Measurements from ENCODE around the gene DCDC2. TPM values are rescaled to one million over a fixed set of nuclear protein-coding genes. Genes with fewer than 3 reads are reported as not detected.

DCDC2 gene
- total and polyA plus RNA-seq, 4 experiments from 2014 or later = 0.44 to 0.47 TPM; not detected in 2

- no peak overlapping the region for H3K27ac Mint-ChIP-seq
- H3K4me1 ChIP-seq (ENCODE audit: insufficient read depth, low read length) = no peaks in the 10 kb centered on the region
- H3K9me3 ChIP-seq (ENCODE audit: control insufficient read depth in 1 of 2, low read length in 2 of 2) = no peaks in the 10 kb centered on the region
- no peak overlapping the region for H3K4me3 ChIP-seq (ENCODE audit: low read length in 2 of 2)
- no peaks in the 10 kb centered on the region for H3K27me3 ChIP-seq (ENCODE audit: insufficient read depth, low read length)
- no peaks in the 10 kb centered on the region for H3K36me3 Mint-ChIP-seq
- H3K4me3 Mint-ChIP-seq = no peak overlapping the region
- peaks cover 0 to 11% (median 9%) of the 10 kb centered on the region in 8 donors for H3K9me3 Mint-ChIP-seq
- POLR2A ChIA-PET (ENCODE audit: partially characterized antibody) = no interaction called here
- no peak overlapping the region for H3K27ac ChIP-seq (ENCODE audit: low read depth, low read length)
- H3K4me1 Mint-ChIP-seq = peaks cover 2 to 6% (median 2%) of the 10 kb centered on the region in 4 donors
- no peaks in the 10 kb centered on the region for H3K36me3 ChIP-seq (ENCODE audit: insufficient read depth, low read length)
- intact Hi-C loops (cut with micrococcal nuclease) = no loop called here
- CTCF ChIA-PET (ENCODE audit: partially characterized antibody) = no interaction called here
- no peak for DNase-seq
- peaks cover 31 to 41% of the 10 kb centered on the region in 2 donors for H3K27me3 Mint-ChIP-seq
Measured at GRCh38 chr6:24397631-24398030, 39.8 kb upstream of the DCDC2 start.

- H3K9me3 Mint-ChIP-seq = peaks cover 0 to 11% (median 9%) of the 10 kb centered on the region in 8 donors
- no peaks in the 10 kb centered on the region for H3K4me1 ChIP-seq (ENCODE audit: insufficient read depth, low read length)
- H3K4me1 Mint-ChIP-seq = no peaks in the 10 kb centered on the region
- peaks cover 31 to 41% of the 10 kb centered on the region in 2 donors for H3K27me3 Mint-ChIP-seq
- no peak overlapping the region for H3K27ac Mint-ChIP-seq
- H3K27ac ChIP-seq (ENCODE audit: low read depth, low read length) = no peak overlapping the region
- ChIA-PET POLR2A (ENCODE audit: partially characterized antibody) (no interaction called here), CTCF (ENCODE audit: partially characterized antibody) (no interaction called here)
- no peaks in the 10 kb centered on the region for H3K27me3 ChIP-seq (ENCODE audit: insufficient read depth, low read length)
- no peaks in the 10 kb centered on the region for H3K9me3 ChIP-seq (ENCODE audit: control insufficient read depth in 1 of 2, low read length in 2 of 2)
- H3K36me3 ChIP-seq (ENCODE audit: insufficient read depth, low read length) = no peaks in the 10 kb centered on the region
- intact Hi-C loops (cut with micrococcal nuclease) = no loop called here
- H3K4me3 Mint-ChIP-seq = no peak overlapping the region
- DNase-seq = no peak
- H3K4me3 ChIP-seq (ENCODE audit: low read length in 2 of 2) = no peak overlapping the region
- no peaks in the 10 kb centered on the region for H3K36me3 Mint-ChIP-seq
Measured at GRCh38 chr6:24396824-24397223, 39.0 kb upstream of the DCDC2 start.

- Histone ChIP-seq H3K9me3 (ENCODE audit: control insufficient read depth in 1 of 2, low read length in 2 of 2) (no peaks in the 10 kb centered on the region), H3K36me3 (ENCODE audit: insufficient read depth, low read length) (no peaks in the 10 kb centered on the region), H3K27ac (ENCODE audit: low read depth, low read length) (no peak overlapping the region), H3K27me3 (ENCODE audit: insufficient read depth, low read length) (no peaks in the 10 kb centered on the region), H3K4me3 (ENCODE audit: low read length in 2 of 2) (no peak overlapping the region), H3K4me1 (ENCODE audit: insufficient read depth, low read length) (no peaks in the 10 kb centered on the region)
- Mint-ChIP-seq H3K4me3 (no peak overlapping the region), H3K27ac (peak overlapping the region in 1 of 7 donors; percentile 2), H3K36me3 (no peaks in the 10 kb centered on the region), H3K27me3 (peaks cover 27 to 33% of the 10 kb centered on the region in 2 donors), H3K9me3 (peaks cover 0 to 11% (median 9%) of the 10 kb centered on the region in 8 donors), H3K4me1 (no peaks in the 10 kb centered on the region)
- intact Hi-C loops (cut with micrococcal nuclease) = no loop called here
- DNase-seq = no peak
- POLR2A ChIA-PET (ENCODE audit: partially characterized antibody) = no interaction called here
- CTCF ChIA-PET (ENCODE audit: partially characterized antibody) = no interaction called here
Measured at GRCh38 chr6:24394780-24395437, 37.0 kb upstream of the DCDC2 start.

GRCh38 chr6:24394061-24394779 lies 36.4 kb upstream of the DCDC2 start:
- no peaks in the 10 kb centered on the region for H3K4me1 Mint-ChIP-seq
- H3K27me3 Mint-ChIP-seq = peaks cover 20 to 27% of the 10 kb centered on the region in 2 donors
- H3K27ac Mint-ChIP-seq = peak overlapping the region in 1 of 7 donors; percentile 2
- intact Hi-C loops (cut with micrococcal nuclease) = no loop called here
- CTCF ChIA-PET (ENCODE audit: partially characterized antibody) = no interaction called here
- Histone ChIP-seq H3K9me3 (ENCODE audit: control insufficient read depth in 1 of 2, low read length in 2 of 2) (no peaks in the 10 kb centered on the region), H3K27me3 (ENCODE audit: insufficient read depth, low read length) (no peaks in the 10 kb centered on the region), H3K4me3 (ENCODE audit: low read length in 2 of 2) (no peak overlapping the region), H3K4me1 (ENCODE audit: insufficient read depth, low read length) (no peaks in the 10 kb centered on the region), H3K36me3 (ENCODE audit: insufficient read depth, low read length) (no peaks in the 10 kb centered on the region), H3K27ac (ENCODE audit: low read depth, low read length) (no peak overlapping the region)
- no peak for DNase-seq
- no peaks in the 10 kb centered on the region for H3K36me3 Mint-ChIP-seq
- H3K9me3 Mint-ChIP-seq = peaks cover 0 to 13% (median 9%) of the 10 kb centered on the region in 8 donors
- POLR2A ChIA-PET (ENCODE audit: partially characterized antibody) = no interaction called here
- no peak overlapping the region for H3K4me3 Mint-ChIP-seq

- Histone ChIP-seq H3K9me3 (ENCODE audit: control insufficient read depth in 1 of 2, low read length in 2 of 2) (no peaks in the 10 kb centered on the region), H3K4me1 (ENCODE audit: insufficient read depth, low read length) (no peaks in the 10 kb centered on the region), H3K27me3 (ENCODE audit: insufficient read depth, low read length) (no peaks in the 10 kb centered on the region), H3K36me3 (ENCODE audit: insufficient read depth, low read length) (no peaks in the 10 kb centered on the region), H3K27ac (ENCODE audit: low read depth, low read length) (no peak overlapping the region), H3K4me3 (ENCODE audit: low read length in 2 of 2) (no peak overlapping the region)
- no peaks in the 10 kb centered on the region for H3K4me1 Mint-ChIP-seq
- H3K36me3 Mint-ChIP-seq = no peaks in the 10 kb centered on the region
- ChIA-PET CTCF (ENCODE audit: partially characterized antibody) (no interaction called here), POLR2A (ENCODE audit: partially characterized antibody) (no interaction called here)
- peaks cover 11 to 21% of the 10 kb centered on the region in 2 donors for H3K27me3 Mint-ChIP-seq
- no peak overlapping the region for H3K4me3 Mint-ChIP-seq
- H3K9me3 Mint-ChIP-seq = peaks cover 0 to 9% (median 6%) of the 10 kb centered on the region in 8 donors
- H3K27ac Mint-ChIP-seq = no peak overlapping the region
- DNase-seq = no peak
- intact Hi-C loops (cut with micrococcal nuclease) = no loop called here
Measured at GRCh38 chr6:24391756-24392405, 34.0 kb upstream of the DCDC2 start.

GRCh38 chr6:24391208-24391607 lies 33.3 kb upstream of the DCDC2 start:
- H3K4me3 Mint-ChIP-seq = no peak overlapping the region
- Histone ChIP-seq H3K9me3 (ENCODE audit: control insufficient read depth in 1 of 2, low read length in 2 of 2) (no peaks in the 10 kb centered on the region), H3K27ac (ENCODE audit: low read depth, low read length) (no peak overlapping the region), H3K36me3 (ENCODE audit: insufficient read depth, low read length) (no peaks in the 10 kb centered on the region), H3K4me1 (ENCODE audit: insufficient read depth, low read length) (no peaks in the 10 kb centered on the region), H3K4me3 (ENCODE audit: low read length in 2 of 2) (no peak overlapping the region), H3K27me3 (ENCODE audit: insufficient read depth, low read length) (no peaks in the 10 kb centered on the region)
- ChIA-PET POLR2A (ENCODE audit: partially characterized antibody) (no interaction called here), CTCF (ENCODE audit: partially characterized antibody) (no interaction called here)
- intact Hi-C loops (cut with micrococcal nuclease) = no loop called here
- H3K27me3 Mint-ChIP-seq = peaks cover 6 to 14% of the 10 kb centered on the region in 2 donors
- peaks cover 0 to 3% (median 0%) of the 10 kb centered on the region in 8 donors for H3K9me3 Mint-ChIP-seq
- no peak overlapping the region for H3K27ac Mint-ChIP-seq
- H3K36me3 Mint-ChIP-seq = no peaks in the 10 kb centered on the region
- peaks cover 0 to 1% (median 0%) of the 10 kb centered on the region in 4 donors for H3K4me1 Mint-ChIP-seq
- DNase-seq = no peak

- CTCF ChIA-PET (ENCODE audit: partially characterized antibody) = no interaction called here
- intact Hi-C loops (cut with micrococcal nuclease) = no loop called here
- Histone ChIP-seq H3K9me3 (ENCODE audit: control insufficient read depth in 1 of 2, low read length in 2 of 2) (no peaks in the 10 kb centered on the region), H3K27ac (ENCODE audit: low read depth, low read length) (no peak overlapping the region), H3K4me1 (ENCODE audit: insufficient read depth, low read length) (no peaks in the 10 kb centered on the region), H3K4me3 (ENCODE audit: low read length in 2 of 2) (no peak overlapping the region), H3K36me3 (ENCODE audit: insufficient read depth, low read length) (no peaks in the 10 kb centered on the region), H3K27me3 (ENCODE audit: insufficient read depth, low read length) (no peaks in the 10 kb centered on the region)
- Mint-ChIP-seq H3K27ac (no peak overlapping the region), H3K9me3 (peaks cover 0 to 3% (median 0%) of the 10 kb centered on the region in 8 donors), H3K36me3 (no peaks in the 10 kb centered on the region), H3K4me3 (no peak overlapping the region), H3K27me3 (peaks cover 9 to 12% of the 10 kb centered on the region in 2 donors), H3K4me1 (peaks cover 0 to 1% (median 0%) of the 10 kb centered on the region in 4 donors)
- POLR2A ChIA-PET (ENCODE audit: partially characterized antibody) = no interaction called here
- no peak for DNase-seq
Measured at GRCh38 chr6:24387818-24388217, 30.0 kb upstream of the DCDC2 start.
